ENCODE measurements around the gene STYX. TPM values are rescaled to one million over a fixed set of nuclear protein-coding genes. Genes with fewer than 3 reads are reported as not detected.

The STYX gene
- total and polyA plus RNA-seq, 10 of the 15 experiments (the other 5 are each of a cell fraction or from before 2014, with no cell fraction given), result 5.0 to 15.3 (median 9.5) TPM

GRCh38 chr14:52729925-52730708 lies at the start of gene STYX (continued):
- TF ChIP-seq BHLHE40 (IDR thresholded peaks at IDR 0.05; ENCODE audit: borderline replicate concordance in 1 of 2, low read depth in 2 of 2, low read length in 1 of 2), result peak; percentile 17 to 31; a peak in 1 of 4 replicates
- TF ChIP-seq CBFB (IDR thresholded peaks at IDR 0.05; ENCODE audit: low read depth), result no peak; the same call in 1 of the 2 replicates
- no peak for TF ChIP-seq ELK1 (IDR thresholded peaks at IDR 0.05; ENCODE audit: low read depth, low read length)
- TF ChIP-seq SPI1 (IDR thresholded peaks at IDR 0.05; ENCODE audit: borderline replicate concordance, insufficient read depth, low read depth, low read length), result no peak
- 0 out of 2 replicates have a peak, but pooled peaks have one; percentile 26 for TF ChIP-seq RB1 (IDR thresholded peaks at IDR 0.05; ENCODE audit: borderline replicate concordance)
- no peak for TF ChIP-seq MTA3 (IDR thresholded peaks at IDR 0.05; ENCODE audit: borderline replicate concordance, low read length)
- TF ChIP-seq BMI1 (IDR thresholded peaks at IDR 0.05; ENCODE audit: borderline replicate concordance), result no peak
- no peak for TF ChIP-seq RBBP5 (conservative IDR thresholded peaks at IDR 0.05)
- TF ChIP-seq EED (IDR thresholded peaks at IDR 0.05; ENCODE audit: low read depth), result no peak
- no peak for TF ChIP-seq BCL11A (IDR thresholded peaks at IDR 0.05; ENCODE audit: low read depth, low read length)
- TF ChIP-seq SREBF1 (IDR thresholded peaks at IDR 0.05; ENCODE audit: low read length), result no peak
- TF ChIP-seq NKRF (conservative IDR thresholded peaks at IDR 0.05), result peak; percentile 66

All from GM12878 (cell line).